Measurements from ENCODE around the gene BRD9.
"Not testable (repeated sequence)": the region's sequence is repeated elsewhere in the genome, so short reads cannot be mapped to it uniquely, and the experiment has no call there.

BRD9 gene

DNA sequence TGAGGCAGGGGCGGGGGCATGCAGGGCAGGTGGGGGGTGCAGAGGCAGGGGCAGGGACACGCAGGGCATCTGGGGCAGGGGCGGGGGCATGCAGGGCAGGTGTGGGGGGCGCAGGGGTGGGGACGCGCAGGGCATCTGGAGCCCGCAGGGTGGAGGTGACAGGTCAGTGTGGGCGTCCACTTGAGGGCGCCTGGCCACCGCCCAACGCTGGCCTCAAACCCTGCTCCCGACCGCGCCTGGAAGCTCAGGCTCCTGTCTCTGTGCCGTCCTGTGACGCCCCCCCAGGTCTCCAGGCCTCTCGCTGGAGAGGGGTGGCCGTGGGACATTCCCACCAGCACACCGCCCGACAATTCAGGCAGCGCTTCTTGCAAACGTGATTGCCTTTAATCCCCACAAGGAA lies 48.7 kb downstream of the BRD9 start:
- DNase-seq (ENCODE audit: low read depth) = not testable (repeated sequence)

DNA sequence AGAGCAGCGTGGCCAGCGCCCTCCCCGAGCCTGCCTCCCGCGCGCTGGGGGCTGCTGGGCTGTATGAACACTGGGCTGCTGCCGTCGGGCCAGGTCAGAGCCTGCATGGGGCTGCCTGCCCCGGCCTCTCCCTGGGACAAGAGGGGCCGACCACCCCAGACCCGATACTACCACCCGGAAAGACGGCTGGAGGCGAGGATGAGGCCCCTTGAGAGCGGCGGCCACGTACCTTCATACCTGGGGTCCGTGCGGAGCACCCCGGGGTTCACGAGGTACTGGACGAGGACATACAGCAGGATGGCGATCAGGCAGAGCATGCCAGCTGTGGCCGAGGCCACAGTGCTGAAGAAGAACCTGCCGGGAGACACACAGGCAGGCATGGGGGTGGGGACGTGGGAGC lies 49.2 kb downstream of the BRD9 start:
- not testable (repeated sequence) for DNase-seq (ENCODE audit: low read depth)

DNA sequence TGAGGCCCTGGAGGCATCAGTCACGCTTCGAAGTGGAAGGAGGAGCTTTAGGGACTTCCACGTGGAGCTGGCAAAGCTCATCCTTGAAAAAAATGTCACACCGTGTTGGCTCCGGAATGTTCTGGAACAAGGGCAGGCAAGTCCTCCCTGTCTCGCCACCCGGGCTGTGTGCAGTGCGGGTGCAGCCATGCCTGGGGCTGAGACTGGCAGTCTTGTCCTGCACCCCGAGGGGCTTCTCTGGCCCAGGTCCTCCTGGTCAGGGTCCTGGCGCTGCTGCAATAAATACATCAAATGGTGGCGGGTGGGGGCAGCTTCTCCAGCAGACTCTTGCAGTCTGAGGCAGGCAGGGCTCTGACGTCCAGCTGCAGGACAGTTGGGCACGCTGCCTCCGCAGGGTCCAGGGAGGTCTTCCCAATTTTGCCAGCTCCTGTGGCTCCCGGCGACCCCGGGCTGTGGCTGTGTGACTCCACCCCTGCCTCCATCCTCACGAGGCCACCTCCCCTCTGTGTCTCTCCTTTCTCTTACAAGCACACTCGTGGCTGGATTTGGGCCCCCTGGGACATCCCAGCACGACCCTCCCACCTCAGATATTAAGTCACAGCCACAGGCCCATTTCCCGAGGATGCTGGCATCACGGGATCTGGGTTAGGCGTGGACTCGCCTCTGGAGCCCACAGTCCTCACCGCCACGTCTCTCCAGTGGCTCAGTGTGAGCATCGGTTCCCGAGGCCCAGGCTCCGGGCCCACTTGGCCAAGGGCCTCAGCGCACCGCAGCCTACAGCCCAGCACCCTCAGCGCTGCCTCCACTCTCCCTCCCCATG lies 50.0 kb downstream of the BRD9 start:
- DNase-seq (ENCODE audit: low read depth) = not testable (repeated sequence)

DNA sequence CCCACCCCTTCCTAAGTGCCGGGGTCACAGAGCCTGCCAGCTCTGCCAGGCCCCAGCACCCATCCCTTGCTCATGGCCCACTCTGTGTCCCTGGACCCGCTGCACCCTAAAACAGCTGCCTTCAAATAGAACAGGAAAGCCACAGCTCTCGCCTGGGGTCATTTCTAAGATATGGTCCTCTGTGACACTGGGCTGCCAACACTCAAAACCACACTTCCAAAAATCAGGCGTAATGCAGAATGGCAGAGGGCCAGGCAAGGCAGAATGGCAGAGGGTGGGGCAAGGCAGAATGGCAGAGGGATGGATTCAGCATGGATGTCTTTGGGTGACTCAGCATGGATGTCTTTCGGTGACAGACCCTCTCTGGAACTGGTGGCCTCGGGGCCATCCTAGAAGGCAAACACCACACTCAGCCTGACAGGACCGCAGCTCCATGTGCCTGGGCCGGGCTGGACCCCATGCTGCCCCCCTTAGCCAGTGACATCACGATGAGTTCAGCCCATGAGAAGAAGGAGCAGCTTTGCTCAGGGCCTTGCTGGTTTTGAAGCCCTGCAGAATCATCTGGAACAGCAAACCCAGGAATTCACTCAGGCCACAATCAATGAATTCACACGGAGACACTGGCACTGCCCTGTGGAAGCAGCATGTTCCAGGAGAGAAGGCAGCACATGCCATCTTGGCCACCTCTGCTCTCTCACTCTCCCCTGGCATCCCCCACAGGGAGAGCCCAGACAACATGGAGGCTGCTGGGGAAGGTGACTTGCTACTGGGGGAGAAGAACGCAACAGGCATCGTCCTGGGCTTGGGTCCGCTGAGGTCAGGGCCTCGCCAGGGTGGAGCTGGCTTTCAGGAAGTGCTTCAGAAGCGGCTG lies 50.8 kb downstream of the BRD9 start:
- not testable (repeated sequence) for DNase-seq (ENCODE audit: low read depth)

DNA sequence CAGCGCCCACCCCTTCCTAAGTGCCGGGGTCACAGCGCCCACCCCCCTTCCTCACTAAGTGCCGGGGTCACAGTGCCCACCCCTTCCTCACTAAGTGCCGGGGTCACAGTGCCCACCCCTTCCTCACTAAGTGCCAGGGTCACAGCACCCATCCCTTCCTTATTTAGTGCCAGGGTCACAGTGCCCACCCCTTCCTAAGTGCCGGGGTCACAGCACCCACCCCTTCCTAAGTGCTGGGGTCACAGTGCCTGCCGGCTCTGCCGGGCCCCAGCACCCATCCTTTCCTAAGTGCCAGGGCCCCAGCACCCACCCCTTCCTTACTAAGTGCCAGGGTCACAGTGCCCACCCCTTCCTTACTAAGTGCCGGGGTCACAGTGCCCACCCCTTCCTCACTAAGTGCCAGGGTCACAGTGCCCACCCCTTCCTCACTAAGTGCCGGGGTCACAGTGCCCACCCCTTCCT lies 51.6 kb downstream of the BRD9 start:
- DNase-seq (ENCODE audit: low read depth) = not testable (repeated sequence)

DNA sequence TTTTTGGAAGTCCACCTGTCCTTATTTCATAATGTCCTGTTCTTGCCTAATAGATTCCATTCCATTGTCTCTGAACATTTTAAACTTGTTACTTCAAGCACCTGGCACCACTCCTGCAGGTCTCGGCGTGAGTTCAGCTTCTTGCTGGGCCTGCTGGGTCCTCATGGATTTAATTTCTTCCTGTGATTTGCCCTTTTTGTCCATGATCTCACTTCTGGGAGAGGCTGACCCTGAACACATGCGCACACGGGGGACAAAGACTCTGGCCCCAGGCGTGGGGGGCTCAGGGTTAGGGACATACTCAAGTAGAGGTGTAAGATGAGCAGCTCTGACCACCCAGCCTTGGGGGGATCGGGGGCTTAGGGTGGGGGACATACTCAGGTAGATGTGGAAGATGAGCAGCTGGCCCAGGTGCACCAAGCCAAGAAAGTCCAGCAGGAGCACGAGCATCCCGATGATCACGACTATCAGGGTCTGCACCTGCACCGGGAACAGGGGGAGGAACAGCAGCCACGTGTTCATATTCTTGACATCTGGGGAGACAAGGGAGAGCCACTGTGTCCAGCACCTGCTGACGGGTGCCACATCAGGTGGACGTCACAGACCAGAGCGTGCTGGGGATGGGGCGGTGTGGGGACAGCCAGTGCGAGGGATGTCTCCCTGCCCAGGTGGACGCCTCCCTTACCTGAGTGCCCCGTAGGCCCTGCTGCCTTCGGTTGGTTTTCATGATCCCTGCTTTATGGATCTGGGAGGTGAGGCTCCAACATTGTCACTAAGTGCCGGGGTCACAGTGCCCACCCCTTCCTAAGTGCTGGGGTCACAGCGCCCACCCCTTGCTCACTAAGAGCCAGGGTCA lies 52.3 kb downstream of the BRD9 start:
- not testable (repeated sequence) for DNase-seq (ENCODE audit: low read depth)

DNA sequence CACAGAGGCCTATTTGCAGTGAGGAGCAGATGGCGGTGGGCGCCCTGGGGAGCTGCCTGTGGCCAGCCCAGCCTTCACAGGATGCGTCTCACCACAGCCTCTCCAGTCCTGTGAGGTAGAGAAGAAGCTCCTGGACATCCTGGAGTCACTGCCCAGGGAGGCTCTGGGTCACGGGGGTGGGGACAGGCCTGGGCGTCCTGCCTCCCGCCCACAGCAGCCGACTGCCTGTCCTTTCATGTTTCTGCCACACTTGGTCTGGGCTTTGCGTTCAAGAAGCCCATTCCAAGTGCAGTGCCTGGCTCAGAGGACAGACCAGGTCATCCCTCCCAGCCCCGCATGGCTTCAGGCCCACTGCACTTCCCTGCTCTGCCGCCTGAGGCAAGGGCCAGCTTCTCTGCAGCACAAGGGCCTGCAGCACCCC lies 54.2 kb downstream of the BRD9 start:
- DNase-seq (ENCODE audit: low read depth) = not testable (repeated sequence)

DNA sequence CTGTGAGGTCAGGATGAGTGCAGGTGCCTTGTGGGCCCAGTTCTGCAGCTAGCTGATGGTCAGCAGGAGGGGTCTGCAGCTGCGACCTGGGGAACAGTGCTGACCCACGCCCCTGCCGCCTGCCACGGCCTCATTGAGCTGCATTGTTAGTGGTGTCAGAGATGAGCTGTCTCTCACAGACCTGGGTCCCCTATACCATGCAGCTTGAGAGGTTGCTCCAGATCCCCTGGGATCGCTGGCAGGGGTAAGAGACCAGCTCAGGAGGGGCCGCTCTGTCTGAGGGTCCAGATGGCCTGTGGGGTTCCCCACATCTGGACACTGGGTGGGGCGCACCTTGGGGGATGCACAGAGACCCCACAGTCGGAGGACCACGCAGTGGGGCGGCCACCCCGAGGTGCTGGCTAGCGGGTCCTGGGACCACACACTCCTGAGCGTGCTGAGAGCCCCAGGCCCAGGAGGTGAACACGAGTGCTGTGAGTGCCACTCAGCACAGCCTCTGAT lies 54.9 kb downstream of the BRD9 start:
- DNase-seq (ENCODE audit: low read depth) = not testable (repeated sequence)

DNA sequence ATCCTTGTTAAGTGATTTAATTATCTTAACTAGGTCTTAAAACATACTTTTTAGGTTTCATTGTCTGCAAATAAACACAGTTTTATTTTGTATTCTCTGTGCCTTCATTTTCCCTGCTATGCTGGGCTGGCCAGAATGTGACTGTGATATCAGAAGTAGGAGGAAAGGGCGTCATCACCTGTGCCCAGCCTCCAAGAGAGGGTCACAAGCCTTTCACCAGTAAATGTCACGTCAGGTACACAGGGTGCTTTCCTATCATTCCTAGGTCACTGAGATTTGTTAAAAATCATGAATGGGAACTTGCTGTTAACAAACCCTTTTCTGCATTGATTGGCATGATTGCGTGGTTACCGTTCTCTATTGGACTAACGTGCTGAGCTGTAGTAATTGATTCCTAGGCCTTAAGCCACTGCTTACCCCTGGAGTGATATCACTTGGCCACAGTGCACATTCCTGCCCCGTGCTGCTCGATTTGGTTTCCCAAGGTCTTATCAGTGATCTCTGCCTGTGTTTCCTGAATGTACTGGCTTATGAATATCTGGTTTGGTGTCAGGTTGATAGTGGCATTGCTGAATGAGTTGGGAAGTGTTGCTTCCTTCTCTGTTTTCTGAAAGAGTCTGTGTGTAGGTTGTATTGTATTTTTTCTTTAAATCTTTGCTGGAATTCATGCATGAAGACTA lies 56.5 kb downstream of the BRD9 start:
- DNase-seq (ENCODE audit: low read depth) = peak; percentile 10

DNA sequence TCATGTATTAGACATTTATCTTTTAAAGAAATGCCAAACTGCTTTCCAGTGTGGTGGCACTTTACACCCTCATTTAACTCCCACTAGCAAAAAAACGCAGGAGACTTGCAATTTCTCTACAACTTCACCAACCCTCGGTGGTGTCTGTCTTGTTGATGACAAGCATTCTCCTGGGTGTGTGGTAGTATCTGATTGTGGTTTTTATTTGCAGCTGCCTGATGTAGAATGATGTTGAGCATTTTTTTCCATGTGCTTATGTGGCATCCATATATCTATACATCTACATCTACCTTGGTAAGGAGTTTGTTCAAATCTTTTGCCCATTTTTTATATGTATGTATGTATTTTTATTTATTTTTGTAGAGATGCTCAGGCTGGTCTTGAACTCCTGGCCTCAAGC lies 58.6 kb downstream of the BRD9 start:
- DNase-seq (ENCODE audit: low read depth) = not testable (repeated sequence)

DNA sequence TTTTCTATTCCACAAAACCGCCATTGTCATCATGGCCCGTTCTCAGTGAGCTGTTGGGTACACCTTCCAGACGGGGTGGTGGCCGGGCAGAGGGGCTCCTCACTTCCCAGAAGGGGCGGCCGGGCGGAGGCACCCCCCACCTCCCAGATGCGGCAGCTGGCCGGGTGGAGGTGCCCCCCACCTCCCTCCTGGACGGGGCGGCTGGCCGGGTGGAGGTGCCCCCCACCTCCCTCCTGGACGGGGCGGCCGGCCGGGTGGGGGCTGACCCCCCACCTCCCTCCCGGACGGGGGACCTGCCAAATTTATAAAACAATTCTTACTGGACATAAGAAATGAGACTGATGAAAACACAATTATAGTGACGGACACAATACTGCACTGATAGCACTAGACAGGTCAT lies 64.4 kb downstream of the BRD9 start:
- not testable (repeated sequence) for DNase-seq (ENCODE audit: low read depth)

DNA sequence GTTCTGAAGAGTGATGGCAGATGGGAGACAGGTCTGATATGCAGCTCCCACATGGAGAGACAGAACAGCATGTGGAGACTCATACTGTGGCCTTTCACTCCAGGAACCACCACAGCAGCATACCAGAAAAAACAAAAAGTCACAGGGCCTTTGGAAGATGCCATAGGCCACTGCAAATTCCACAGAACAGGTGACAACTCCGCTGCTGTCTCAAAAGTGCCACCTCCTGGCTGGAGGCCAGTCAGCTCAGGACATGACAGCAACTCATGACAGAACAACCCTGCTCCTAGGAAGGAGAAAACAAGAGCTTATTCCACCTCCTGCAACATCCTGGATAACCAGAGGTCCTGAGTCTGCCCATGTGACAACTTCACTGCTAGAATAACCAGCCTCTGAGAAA lies 67.1 kb downstream of the BRD9 start:
- DNase-seq (ENCODE audit: low read depth) = not testable (repeated sequence)

DNA sequence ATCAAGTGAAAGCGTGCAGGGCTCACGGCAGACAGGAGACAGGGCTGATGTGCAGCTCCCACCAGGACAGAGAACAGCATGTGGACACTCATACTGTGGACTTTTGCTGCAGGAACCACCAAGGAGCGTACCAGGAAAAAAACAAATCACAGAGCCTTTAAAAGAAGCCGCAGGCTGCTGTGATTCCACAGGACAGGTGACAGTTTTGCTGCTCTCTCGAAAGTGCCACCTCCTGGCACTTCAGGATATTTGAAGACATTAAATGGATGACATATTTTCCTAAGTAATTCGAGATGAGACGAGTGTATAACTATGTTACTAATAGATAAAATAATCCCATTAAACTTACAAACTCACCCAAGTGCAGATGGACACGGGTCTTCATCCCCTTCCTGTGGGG lies 71.1 kb downstream of the BRD9 start:
- DNase-seq (ENCODE audit: low read depth) = no peak

DNA sequence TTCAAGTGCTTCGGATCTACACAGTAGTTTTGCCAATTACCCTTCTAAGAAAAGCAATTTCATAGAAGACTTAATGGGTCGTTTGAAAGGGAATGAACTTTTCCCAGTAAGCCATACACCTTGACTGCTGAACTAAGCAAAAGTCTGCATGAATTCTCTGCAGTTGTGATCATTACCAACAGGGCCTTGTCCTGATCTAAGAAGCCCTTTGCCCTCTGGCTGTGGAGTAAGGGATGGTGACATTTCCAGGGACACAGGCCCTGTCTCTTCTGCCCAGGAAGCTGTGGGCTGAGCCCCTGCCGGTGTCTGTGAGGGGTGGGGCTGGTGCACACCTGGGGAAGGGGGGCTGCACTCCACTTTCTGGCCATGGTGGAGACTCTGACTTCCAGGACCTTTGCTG lies 72.4 kb downstream of the BRD9 start:
- DNase-seq (ENCODE audit: low read depth) = no peak

DNA sequence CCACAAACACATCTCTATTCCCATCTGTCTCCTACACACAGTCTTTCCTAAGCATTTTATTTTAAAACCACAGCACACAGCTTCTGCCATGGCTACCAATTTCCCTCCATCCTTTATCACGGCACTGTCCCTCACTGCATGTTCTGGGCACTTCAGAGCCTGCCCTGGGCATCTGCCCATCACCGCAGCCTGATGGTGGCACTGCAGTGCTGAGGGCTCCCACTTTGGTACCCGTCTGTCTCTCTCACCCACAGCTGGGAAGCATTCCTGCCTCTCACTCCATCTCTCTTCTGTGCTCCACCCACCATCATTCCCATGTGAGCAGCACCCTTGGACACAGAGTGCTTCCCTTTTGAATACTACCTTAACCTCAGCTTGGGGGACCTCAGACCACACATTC lies 73.5 kb downstream of the BRD9 start:
- DNase-seq (ENCODE audit: low read depth) = no peak

DNA sequence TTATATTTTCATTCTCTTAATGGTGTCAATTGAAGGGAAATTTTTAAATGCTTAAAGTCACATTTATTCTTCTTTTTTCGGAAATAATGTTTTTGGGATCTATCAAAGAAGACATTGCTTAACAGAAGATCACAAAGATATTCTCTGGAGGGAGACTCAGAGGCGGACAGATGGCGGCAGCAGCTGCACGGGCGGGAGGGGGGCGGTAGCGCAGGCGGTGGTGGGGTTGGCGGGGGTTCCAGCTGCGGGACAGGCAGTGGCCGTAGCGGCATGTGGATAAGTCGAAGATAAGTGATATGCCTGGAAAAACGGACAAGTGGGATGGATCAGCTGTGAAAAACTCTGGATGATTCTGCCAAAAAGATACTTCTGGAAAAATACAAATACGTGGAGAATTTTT lies 76.4 kb downstream of the BRD9 start:
- DNase-seq (ENCODE audit: low read depth) = no peak

DNA sequence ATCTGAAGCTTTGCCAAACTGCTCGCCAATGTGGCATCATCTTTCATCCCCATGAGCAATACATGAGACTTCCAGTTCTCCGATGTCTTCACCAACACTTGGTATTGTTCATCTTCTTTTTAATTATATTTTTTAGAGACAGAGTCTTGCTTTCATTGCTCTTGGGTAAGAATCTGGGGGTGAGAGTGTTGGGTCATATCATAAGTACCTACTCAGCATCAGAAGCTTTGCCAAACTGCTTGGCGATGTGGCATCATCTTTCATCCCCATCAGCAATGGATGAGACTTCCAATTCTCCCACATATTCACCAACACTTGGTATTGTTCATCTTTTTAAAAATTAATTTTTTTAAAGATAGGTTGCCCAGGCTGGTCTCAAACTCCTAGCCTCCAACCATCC lies 77.2 kb downstream of the BRD9 start:
- DNase-seq (ENCODE audit: low read depth) = no peak

Data from amniotic epithelial cell (primary cell).